ENCODE measurements around the gene TLCD3B. TPM values are rescaled to one million over a fixed set of nuclear protein-coding genes. Genes with fewer than 3 reads are reported as not detected.
"Not testable (repeated sequence)": the region's sequence is repeated elsewhere in the genome, so short reads cannot be mapped to it uniquely, and the experiment has no call there.

TLCD3B gene
- total and polyA plus RNA-seq, 4 donors: 0.05 to 0.65 TPM; not detected in 2

- not testable (repeated sequence) for H3K27me3 ChIP-seq (ENCODE audit: control insufficient read depth in 4 of 4, insufficient read depth in 4 of 4, low read length in 3 of 4); DNase-seq (ENCODE audit: low spot score); H3K27ac ChIP-seq (ENCODE audit: low read depth in 1 of 2, low read length in 2 of 2); H3K36me3 ChIP-seq (ENCODE audit: control insufficient read depth in 4 of 4, insufficient read depth in 3 of 4, low read depth in 1 of 4, low read length in 3 of 4); H3K4me3 ChIP-seq (ENCODE audit: low read depth in 1 of 3, low read length in 3 of 3); H3K9ac ChIP-seq (ENCODE audit: low read depth in 1 of 2, low read length in 2 of 2); H3K9me3 ChIP-seq (ENCODE audit: control insufficient read depth in 4 of 4, low read length in 3 of 4); H3K4me1 ChIP-seq (ENCODE audit: control insufficient read depth in 4 of 4, insufficient read depth in 4 of 4, low read length in 3 of 4)
- WGBS: 73% methylated on average over 14 of the region's 14 CpGs
These were observed 18.5 kb downstream of the TLCD3B start for GRCh38 chr16:30012598-30012997.

DNA sequence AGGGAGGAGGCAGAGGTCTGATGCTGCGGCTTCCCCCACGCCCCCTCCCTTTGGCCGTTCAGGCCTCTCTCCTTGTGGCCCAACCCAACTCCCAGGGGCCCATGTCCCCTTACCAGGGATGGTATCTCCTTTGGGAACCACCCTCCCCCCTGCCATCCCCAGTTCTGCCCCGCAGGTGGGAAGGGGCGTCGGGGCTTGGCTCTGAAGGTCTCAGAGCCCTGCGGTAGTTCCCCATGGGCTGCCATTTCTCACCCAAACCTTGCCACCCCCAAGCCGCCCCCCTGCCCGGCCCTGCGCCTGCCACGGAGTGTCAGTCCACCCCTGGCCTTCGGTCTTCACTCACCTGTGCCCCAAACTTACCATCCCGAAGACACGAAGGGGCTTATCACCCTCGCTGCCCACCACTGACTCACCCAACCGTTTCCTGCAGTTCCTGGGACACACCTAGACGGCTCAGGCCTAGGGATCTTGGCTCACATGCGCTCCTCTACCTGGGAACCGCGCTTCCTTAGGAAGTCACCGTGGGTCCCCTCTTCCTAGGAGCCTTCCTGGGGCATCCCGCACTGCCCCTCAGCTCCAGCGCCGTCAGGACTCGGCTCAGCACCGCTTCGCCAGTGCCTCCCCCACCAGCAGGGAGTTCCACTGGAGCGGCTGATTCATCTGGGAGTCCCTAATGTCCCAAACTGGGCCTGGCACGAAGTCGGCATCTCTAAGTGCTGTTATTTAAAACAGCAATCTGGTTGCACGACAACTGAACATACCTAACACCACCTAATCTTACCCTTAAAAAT, 19.2 kb downstream of the TLCD3B start:
- Histone ChIP-seq H3K36me3 (ENCODE audit: control insufficient read depth in 4 of 4, insufficient read depth in 3 of 4, low read depth in 1 of 4, low read length in 3 of 4) (no peaks in the 10 kb centered on the region), H3K9me3 (ENCODE audit: control insufficient read depth in 4 of 4, low read length in 3 of 4) (no peaks in the 10 kb centered on the region), H3K4me1 (ENCODE audit: control insufficient read depth in 4 of 4, insufficient read depth in 4 of 4, low read length in 3 of 4) (peaks cover 4 to 9% (median 4%) of the 10 kb centered on the region in 4 donors), H3K27ac (ENCODE audit: low read depth in 1 of 2, low read length in 2 of 2) (no peak overlapping the region), H3K9ac (ENCODE audit: low read depth in 1 of 2, low read length in 2 of 2) (no peak overlapping the region), H3K4me3 (ENCODE audit: low read depth in 1 of 3, low read length in 3 of 3) (no peak overlapping the region), H3K27me3 (ENCODE audit: control insufficient read depth in 4 of 4, insufficient read depth in 4 of 4, low read length in 3 of 4) (peaks cover 0 to 9% (median 4%) of the 10 kb centered on the region in 4 donors)
- DNase-seq (ENCODE audit: low spot score): no peak
- 28% methylated on average over 31 of the region's 31 CpGs for WGBS
- TF ChIP-seq RAD21 (IDR thresholded peaks at IDR 0.05) (no peak), FOXA2 (IDR thresholded peaks at IDR 0.05) (no peak), ZBTB33 (IDR thresholded peaks at IDR 0.05) (no peak)

DNA sequence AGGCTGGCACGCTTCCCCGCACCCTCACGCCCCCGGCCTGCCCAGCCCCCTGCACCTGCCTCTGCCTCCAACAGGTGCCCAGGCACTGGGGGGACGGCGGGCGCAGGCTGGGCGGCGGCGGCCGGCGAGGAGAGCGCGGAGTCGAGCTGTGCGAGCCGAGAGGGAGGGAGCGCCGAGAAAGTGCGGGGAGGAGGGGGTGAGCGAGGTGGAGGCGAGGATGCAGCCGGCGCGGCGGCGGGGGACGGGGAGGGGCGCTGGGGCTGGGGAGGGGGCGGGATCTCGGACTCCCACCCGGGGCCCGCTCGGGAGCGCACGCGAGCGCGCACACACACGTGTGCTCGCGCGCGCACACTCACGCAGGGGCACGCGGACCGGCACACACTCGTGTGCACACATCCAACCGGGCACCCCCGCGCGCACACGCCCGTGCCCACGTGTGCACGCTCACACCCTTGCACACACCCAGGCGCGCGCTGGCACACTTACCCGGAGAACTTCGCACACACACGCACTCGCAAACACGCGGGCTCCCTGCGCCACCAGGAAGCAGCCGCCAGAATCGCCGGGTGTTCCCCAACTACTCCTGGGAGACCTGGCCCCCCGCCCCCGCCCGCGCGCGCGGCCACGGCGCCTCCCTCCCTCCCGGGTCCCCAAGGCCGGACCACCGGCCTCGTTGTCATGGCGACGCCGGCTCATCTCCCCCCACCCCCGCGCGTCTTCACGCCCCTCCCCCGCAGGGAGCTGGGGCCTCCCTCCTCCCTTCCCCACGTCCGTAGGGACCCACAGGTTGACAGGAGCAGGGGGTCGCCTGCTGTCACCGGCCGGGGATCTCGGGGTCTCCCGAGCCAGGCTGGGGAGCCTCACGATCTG, 20.0 kb downstream of the TLCD3B start, which contains the start of gene DOC2A:
Gene DOC2A, minus strand, starts transcription at position 184 of the 870 bp plus-strand sequence. CDS start 805 bp downstream, outside the sequence.
- TF ChIP-seq SP1 (IDR thresholded peaks at IDR 0.05): no peak
- TF ChIP-seq ATF3 (IDR thresholded peaks at IDR 0.05): no peak
- no peak for TF ChIP-seq FOXA2 (IDR thresholded peaks at IDR 0.05)
- TF ChIP-seq NR2F2 (IDR thresholded peaks at IDR 0.05): no peak
- no peak for TF ChIP-seq GABPA (IDR thresholded peaks at IDR 0.05 in 1 of 2, conservative IDR thresholded peaks at IDR 0.05 in 1 of 2)
- TF ChIP-seq MAX (IDR thresholded peaks at IDR 0.05): no peak
- WGBS: 2% methylated on average over 99 of the region's 99 CpGs
- DNase-seq (ENCODE audit: low spot score): no peak
- Histone ChIP-seq H3K9ac (ENCODE audit: low read depth in 1 of 2, low read length in 2 of 2) (no peak within 1 kb of the TSS), H3K4me1 (ENCODE audit: control insufficient read depth in 4 of 4, insufficient read depth in 4 of 4, low read length in 3 of 4) (peaks cover 4 to 9% (median 4%) of the 10 kb centered on the region in 4 donors), H3K27ac (ENCODE audit: low read depth in 1 of 2, low read length in 2 of 2) (no peak within 1 kb of the TSS), H3K27me3 (ENCODE audit: control insufficient read depth in 4 of 4, insufficient read depth in 4 of 4, low read length in 3 of 4) (peaks cover 0 to 9% (median 4%) of the 10 kb centered on the region in 4 donors), H3K36me3 (ENCODE audit: control insufficient read depth in 4 of 4, insufficient read depth in 3 of 4, low read depth in 1 of 4, low read length in 3 of 4) (peaks cover 0 to under 1% (median 0%) of the 10 kb centered on the region in 4 donors), H3K4me3 (ENCODE audit: low read depth in 1 of 3, low read length in 3 of 3) (peak within 1 kb of the TSS in 1 of 3 donors; percentile 46), H3K9me3 (ENCODE audit: control insufficient read depth in 4 of 4, low read length in 3 of 4) (no peaks in the 10 kb centered on the region)
